ENCODE results near the gene NUP214.

DNA sequence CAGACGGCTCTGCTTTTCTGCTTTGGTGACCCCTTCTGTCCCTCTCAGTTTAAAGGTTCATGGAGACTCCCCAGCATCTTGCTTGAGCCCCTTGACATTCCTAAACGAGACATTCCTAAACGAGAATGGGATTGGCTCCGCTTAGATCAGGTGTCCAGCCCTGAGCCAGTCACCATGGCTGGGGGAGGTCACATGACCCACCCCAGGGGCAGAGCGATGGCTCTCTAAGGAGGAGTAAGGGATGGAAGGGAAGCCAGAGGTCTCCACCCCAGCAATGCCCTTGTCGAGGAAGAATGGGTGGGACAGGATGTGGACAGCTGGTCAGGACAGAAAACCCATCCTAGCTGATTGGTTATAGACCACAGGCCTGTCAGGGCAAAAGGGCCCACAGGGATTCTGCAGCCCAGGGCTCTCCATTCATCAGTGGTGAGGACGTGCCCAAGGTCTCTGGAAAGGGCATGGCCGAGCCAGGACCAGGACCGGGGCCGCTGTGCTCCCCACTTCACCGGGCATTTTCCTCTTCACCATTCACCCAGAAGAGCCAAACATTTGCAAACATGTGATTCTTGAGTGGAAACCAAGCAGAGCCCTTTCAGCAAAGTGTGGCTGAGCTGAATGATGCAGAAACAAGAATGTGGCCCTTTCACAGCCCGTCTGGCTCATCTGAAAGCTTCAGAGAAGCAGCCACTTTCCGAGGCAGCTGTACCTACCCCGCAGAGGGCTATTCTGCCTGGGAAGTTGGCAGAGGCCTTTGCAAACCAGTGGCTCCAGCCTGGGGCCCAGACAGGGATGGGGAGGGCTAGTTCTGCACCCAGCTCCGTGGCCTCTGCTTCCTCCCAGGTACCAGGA lies 48.8 kb upstream of the NUP214 start:
- no peak for TF ChIP-seq POLR2A (IDR thresholded peaks at IDR 0.05)
- TF ChIP-seq, protein P1, sequence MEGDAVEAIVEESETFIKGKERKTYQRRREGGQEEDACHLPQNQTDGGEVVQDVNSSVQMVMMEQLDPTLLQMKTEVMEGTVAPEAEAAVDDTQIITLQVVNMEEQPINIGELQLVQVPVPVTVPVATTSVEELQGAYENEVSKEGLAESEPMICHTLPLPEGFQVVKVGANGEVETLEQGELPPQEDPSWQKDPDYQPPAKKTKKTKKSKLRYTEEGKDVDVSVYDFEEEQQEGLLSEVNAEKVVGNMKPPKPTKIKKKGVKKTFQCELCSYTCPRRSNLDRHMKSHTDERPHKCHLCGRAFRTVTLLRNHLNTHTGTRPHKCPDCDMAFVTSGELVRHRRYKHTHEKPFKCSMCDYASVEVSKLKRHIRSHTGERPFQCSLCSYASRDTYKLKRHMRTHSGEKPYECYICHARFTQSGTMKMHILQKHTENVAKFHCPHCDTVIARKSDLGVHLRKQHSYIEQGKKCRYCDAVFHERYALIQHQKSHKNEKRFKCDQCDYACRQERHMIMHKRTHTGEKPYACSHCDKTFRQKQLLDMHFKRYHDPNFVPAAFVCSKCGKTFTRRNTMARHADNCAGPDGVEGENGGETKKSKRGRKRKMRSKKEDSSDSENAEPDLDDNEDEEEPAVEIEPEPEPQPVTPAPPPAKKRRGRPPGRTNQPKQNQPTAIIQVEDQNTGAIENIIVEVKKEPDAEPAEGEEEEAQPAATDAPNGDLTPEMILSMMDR (IDR thresholded peaks at IDR 0.05): no peak
